Testis (tissue), 3 donors: ENCODE measurements around the gene IGSF21. TPM values are rescaled to one million over a fixed set of nuclear protein-coding genes. Genes with fewer than 3 reads are reported as not detected.

Experiments used
- DNase-seq: peaks from one replicate; pipeline ENCODE4 v3.0.0-alpha.2; 2019
- H3K27ac ChIP-seq, 2 donors: fragments of 200-600 bp; sonication (generic); one replicate each; pipeline ENCODE4 v1.5.1; 2019
- H3K27me3 ChIP-seq: fragments of 200-600 bp; sonication (generic); one replicate; pipeline ENCODE4 v1.5.1; 2019
- H3K36me3 ChIP-seq: fragments of 200-600 bp; sonication (generic); one replicate; pipeline ENCODE4 v1.5.1; 2017; ENCODE audit warnings: low read depth; ENCODE audit errors: missing control alignments
- H3K4me1 ChIP-seq: fragments of 200-600 bp; sonication (generic); one replicate; pipeline ENCODE4 v1.5.1; 2019
- H3K4me3 ChIP-seq, 2 donors: fragments of 200-600 bp; sonication (generic); one replicate each; pipeline ENCODE4 v1.5.1; 2017 to 2019
- H3K9me3 ChIP-seq: fragments of 200-600 bp; sonication (generic); one replicate; pipeline ENCODE4 v1.5.1; 2017
- CTCF ChIP-seq, 3 experiments: fragments of 450-650 bp in 2 of 3; fragments of 200-600 bp in 1 of 3; sonication (generic) in 1 of 3; IDR thresholded peaks; one replicate each; pipeline ENCODE4 v1.5.1; 2016 to 2019; ENCODE audit warnings: antibody characterized with exemption in 3 of 3, mild to moderate bottlenecking in 2 of 3, moderate library complexity in 1 of 3
- POLR2A ChIP-seq: fragments of 450-650 bp; IDR thresholded peaks from one replicate; pipeline ENCODE4 v1.6.1; 2017; ENCODE audit warnings: antibody characterized with exemption, mild to moderate bottlenecking, moderate library complexity
- WGBS, 2 donors: methylation state at CpG; one replicate each; pipeline ENCODE4 v1.1.5; 2018; 5-methylcytosine and 5-hydroxymethylcytosine counted together
- intact Hi-C: fragments of 100-400 bp; cut with DNase I; formaldehyde crosslinking; loops from one replicate; pipeline ENCODE4 v1.15.1; 2023; ENCODE audit warnings: low total_unique reads
- polyA plus RNA-seq: library from polyadenylated mRNA; stranded (reverse); fragments of 350-450 nt; fragmentation: Illumina TruSeq; extraction: RNeasy Lipid Tissue Mini Kit (QIAGEN cat#74804); gene quantifications from one replicate; pipeline ENCODE4 v1.2.3, GENCODE V29; 2014; ENCODE audit warnings: low read depth, low replicate concordance; ENCODE audit not compliant: insufficient read depth
- total RNA-seq, 2 donors: library from RNA; depleted of rRNA; stranded (reverse); fragments of >200 nt; gene quantifications; one replicate each; pipeline ENCODE4 v1.2.3, GENCODE V29; 2016

IGSF21 gene
- total and polyA plus RNA-seq, 3 donors from 2014 or later: 1.7 to 4.2 (median 2.9) TPM

DNA sequence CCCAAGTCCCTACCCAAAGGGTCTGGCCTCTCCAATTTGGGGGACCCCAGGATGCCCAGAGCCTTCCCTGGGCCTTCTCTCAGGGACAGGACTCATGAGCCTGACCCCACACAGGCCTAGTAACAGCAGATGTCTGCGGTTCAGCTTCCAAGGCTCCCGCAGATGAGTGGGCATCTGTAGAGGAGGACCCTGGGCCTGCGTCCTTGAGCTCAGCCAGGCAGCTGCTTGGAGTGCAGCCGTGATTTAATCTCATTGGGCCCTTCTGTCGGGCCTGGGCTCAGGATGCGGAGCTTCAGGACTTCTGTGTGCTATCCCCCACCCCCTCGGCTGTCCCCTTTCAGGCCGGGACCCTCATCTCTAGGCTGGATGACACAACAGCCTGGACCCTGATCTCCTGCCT lies 35.4 kb downstream of the IGSF21 start:
- no peaks in the 10 kb centered on the region for H3K27me3 ChIP-seq
- TF ChIP-seq CTCF (IDR thresholded peaks at IDR 0.05) (no peak), POLR2A (no peak)

GRCh38 chr1:18144062-18144461 lies 36.5 kb downstream of the IGSF21 start:
- no peak for TF ChIP-seq POLR2A
- TF ChIP-seq CTCF (IDR thresholded peaks at IDR 0.05): no peak
- Histone ChIP-seq H3K36me3 (no peaks in the 10 kb centered on the region), H3K4me1 (no peaks in the 10 kb centered on the region), H3K9me3 (no peaks in the 10 kb centered on the region), H3K27ac (no peak overlapping the region), H3K4me3 (no peak overlapping the region), H3K27me3 (no peaks in the 10 kb centered on the region)
- no peak for DNase-seq
- WGBS, 2 donors: 77 to 88% methylated on average over 3 to 6 of the region's 6 CpGs
- intact Hi-C loops: no loop called here

More for the DNA sequence above, 35.4 kb downstream of the IGSF21 start:
- Histone ChIP-seq H3K36me3 (no peaks in the 10 kb centered on the region), H3K4me1 (no peaks in the 10 kb centered on the region), H3K4me3 (no peak overlapping the region), H3K9me3 (no peaks in the 10 kb centered on the region), H3K27ac (no peak overlapping the region)
- intact Hi-C loops: no loop called here
- 65% methylated on average over 8 of the region's 8 CpGs; no CpG with 5 or more reads in 1 of the 2 donors for WGBS, 2 donors
- no peak for DNase-seq

DNA sequence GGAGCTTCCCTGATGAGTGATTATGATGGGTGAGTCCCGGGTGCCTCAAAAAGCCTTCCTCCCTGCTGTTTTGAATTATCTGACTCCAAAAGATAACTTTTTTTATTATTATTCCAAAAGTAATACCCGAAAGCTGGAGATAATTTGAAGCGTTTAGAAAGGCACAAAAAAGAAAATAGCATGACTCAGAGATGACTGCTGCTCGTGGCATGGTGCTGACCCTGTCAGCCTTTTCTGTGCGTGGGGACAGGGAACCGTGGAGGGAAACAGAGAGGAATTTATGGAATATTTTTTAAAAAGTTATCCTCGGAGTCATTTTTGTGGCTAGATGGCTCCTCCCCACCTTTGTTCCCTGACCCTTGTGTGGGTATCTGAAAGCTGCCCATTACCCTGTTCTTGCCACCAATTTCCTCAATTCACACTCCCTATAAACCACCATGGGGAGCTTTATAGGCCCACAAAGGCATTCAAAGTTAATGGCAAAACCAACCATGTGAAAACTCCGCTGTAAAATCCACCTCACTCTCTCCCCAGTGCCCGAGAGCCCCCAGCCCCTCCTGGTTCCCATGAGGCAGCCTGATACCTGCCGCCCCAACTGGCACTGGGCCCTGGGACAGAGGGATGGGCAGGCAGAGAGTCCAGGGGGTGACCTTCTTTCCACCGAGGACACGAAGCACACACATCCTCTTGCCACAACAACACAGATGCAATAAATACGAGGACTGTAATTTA lies 37.5 kb downstream of the IGSF21 start:
- no peak overlapping the region for H3K27ac ChIP-seq
- H3K27me3 ChIP-seq: no peaks in the 10 kb centered on the region
- no peaks in the 10 kb centered on the region for H3K9me3 ChIP-seq
- intact Hi-C loops: no loop called here
- 63 to 67% methylated on average over 13 of the region's 13 CpGs for WGBS, 2 donors
- no peaks in the 10 kb centered on the region for H3K36me3 ChIP-seq
- TF ChIP-seq CTCF (IDR thresholded peaks at IDR 0.05) (no peak), POLR2A (no peak)
- DNase-seq: no peak
- no peaks in the 10 kb centered on the region for H3K4me1 ChIP-seq
- H3K4me3 ChIP-seq: no peak overlapping the region

GRCh38 chr1:18145851-18146618 lies 38.4 kb downstream of the IGSF21 start:
- TF ChIP-seq CTCF (IDR thresholded peaks at IDR 0.05) (no peak), POLR2A (no peak)
- Histone ChIP-seq H3K4me1 (no peaks in the 10 kb centered on the region), H3K4me3 (no peak overlapping the region), H3K9me3 (no peaks in the 10 kb centered on the region), H3K27ac (no peak overlapping the region), H3K27me3 (no peaks in the 10 kb centered on the region), H3K36me3 (no peaks in the 10 kb centered on the region)
- DNase-seq: no peak
- WGBS, 2 donors: 62 to 69% methylated on average over 8 of the region's 8 CpGs
- intact Hi-C loops: no loop called here
